Fibroblast of skin of right quadriceps (primary cell): ENCODE measurements around the gene ZBTB24.

Source experiments
- DNase-seq: peaks from one replicate; pipeline ENCODE4 v3.0.0-alpha.2; 2013

The ZBTB24 gene

GRCh38 chr6:109449064-109449794, 33.8 kb downstream of the ZBTB24 start:
- no peak for DNase-seq

- DNase-seq, result no peak
Measured at GRCh38 chr6:109448615-109449014, 34.4 kb downstream of the ZBTB24 start.

- no peak for DNase-seq
Measured at GRCh38 chr6:109447878-109448555, 35.0 kb downstream of the ZBTB24 start.

GRCh38 chr6:109447087-109447486, 35.9 kb downstream of the ZBTB24 start:
- DNase-seq, result no peak

GRCh38 chr6:109446541-109446940, 36.5 kb downstream of the ZBTB24 start:
- DNase-seq, result no peak

- DNase-seq, result no peak
Measured at GRCh38 chr6:109446072-109446471, 36.9 kb downstream of the ZBTB24 start.

GRCh38 chr6:109445382-109445781, 37.6 kb downstream of the ZBTB24 start:
- no peak for DNase-seq

GRCh38 chr6:109443425-109443950, 39.5 kb downstream of the ZBTB24 start:
- no peak for DNase-seq

GRCh38 chr6:109442393-109442924, 40.6 kb downstream of the ZBTB24 start:
- no peak for DNase-seq

GRCh38 chr6:109441069-109441816, 41.8 kb downstream of the ZBTB24 start:
- DNase-seq, result no peak

- peak; percentile 91 for DNase-seq
Measured at GRCh38 chr6:109440331-109441068, 42.5 kb downstream of the ZBTB24 start, which contains the start of the genes PPIL6 and SMPD2. PPIL6 (minus strand) TSS chr6:109440628; CDS start chr6:109440590, 38 bp downstream. SMPD2 (plus strand) TSS chr6:109440724; CDS start chr6:109441122, 398 bp downstream.

GRCh38 chr6:109436041-109436440, 47.0 kb downstream of the ZBTB24 start:
- no peak for DNase-seq

- DNase-seq, result no peak
Measured at GRCh38 chr6:109434456-109434855, 48.6 kb downstream of the ZBTB24 start.

GRCh38 chr6:109429496-109429895, 53.5 kb downstream of the ZBTB24 start:
- no peak for DNase-seq

- DNase-seq, result peak; percentile 62
Measured at GRCh38 chr6:109428889-109429477, 54.0 kb downstream of the ZBTB24 start.

GRCh38 chr6:109424946-109425345, 58.1 kb downstream of the ZBTB24 start:
- DNase-seq, result no peak

- no peak for DNase-seq
Measured at GRCh38 chr6:109421184-109421583, 61.8 kb downstream of the ZBTB24 start.

GRCh38 chr6:109420751-109421150, 62.3 kb downstream of the ZBTB24 start:
- no peak for DNase-seq

GRCh38 chr6:109417646-109418045, 65.4 kb downstream of the ZBTB24 start:
- no peak for DNase-seq
